ENCODE results near the gene MKRN3.

MKRN3 gene

DNA sequence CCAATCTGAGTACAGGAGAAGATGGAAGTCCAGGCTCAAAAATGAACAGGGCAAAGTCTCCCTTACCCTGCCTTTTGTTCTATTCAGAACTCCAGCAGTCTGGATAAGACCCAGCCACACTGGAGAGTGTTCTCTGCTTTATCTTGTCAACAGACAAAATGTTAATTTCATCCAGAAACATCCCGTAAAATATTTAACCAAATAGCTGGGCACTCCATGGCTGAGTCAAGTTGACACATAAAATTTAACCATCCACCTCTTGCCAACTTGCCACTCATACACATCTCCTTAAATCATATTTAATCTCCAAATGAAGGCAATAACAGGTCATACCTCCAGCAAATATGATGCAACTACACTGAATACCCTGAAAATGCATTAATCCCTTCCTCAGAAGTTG is 33.6 kb downstream of the MKRN3 start:
- H3K9me3 ChIP-seq (ENCODE audit: control extremely low read depth in 1 of 5, control insufficient read depth in 4 of 5, insufficient read depth in 2 of 5, low read depth in 1 of 5, low read length in 4 of 5): no peaks in the 10 kb centered on the region
- POLR2A ChIA-PET: no interaction called here
- CTCF ChIA-PET: no interaction called here
- H3K27ac ChIP-seq (ENCODE audit: insufficient read depth in 1 of 2, low read depth in 1 of 2, low read length in 2 of 2, poor library complexity in 1 of 2, severe bottlenecking in 2 of 2): no peak overlapping the region
- 56% methylated on average over 1 of the region's 1 CpG for WGBS (ENCODE audit: insufficient coverage)
- no peaks in the 10 kb centered on the region for H3K4me1 ChIP-seq (ENCODE audit: control extremely low read depth in 1 of 4, control insufficient read depth in 4 of 4, insufficient read depth in 4 of 4, low read length in 3 of 4)
- H3K4me3 ChIP-seq (ENCODE audit: control insufficient read depth in 1 of 7, extremely low read depth in 1 of 7, insufficient read depth in 4 of 7, low read depth in 2 of 7, low read length in 6 of 7): no peak overlapping the region
- no peak for DNase-seq
- peaks cover 0 to 2% (median 0%) of the 10 kb centered on the region in 5 experiments for H3K27me3 ChIP-seq (replicated peaks in 2 of 5; ENCODE audit: control insufficient read depth in 4 of 5, insufficient read depth in 5 of 5, low read length in 4 of 5)
- no peaks in the 10 kb centered on the region for H3K36me3 ChIP-seq (ENCODE audit: control insufficient read depth in 4 of 4, insufficient read depth in 4 of 4, low read length in 3 of 4)

DNA sequence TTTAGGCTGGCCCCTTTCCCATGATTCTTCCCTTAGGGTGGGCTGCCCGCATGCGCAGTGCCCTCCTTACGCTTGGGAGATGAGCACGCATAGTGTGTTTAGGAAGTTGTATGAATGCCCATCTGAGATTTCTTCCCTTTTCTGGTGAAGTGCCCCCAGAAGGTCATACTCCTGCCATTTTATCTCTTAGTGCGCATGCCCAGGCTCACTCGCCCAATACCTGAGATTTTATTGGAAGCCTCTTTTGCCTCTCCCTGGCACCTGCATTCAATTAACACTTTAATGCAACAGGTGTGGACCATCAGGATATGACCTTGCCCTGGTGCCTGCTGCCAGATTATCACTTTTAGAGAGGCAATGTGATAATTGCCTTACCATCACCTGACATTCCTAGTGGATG is 36.6 kb downstream of the MKRN3 start:
- Histone ChIP-seq H3K9me3 (ENCODE audit: control extremely low read depth in 1 of 5, control insufficient read depth in 4 of 5, insufficient read depth in 2 of 5, low read depth in 1 of 5, low read length in 4 of 5) (no peaks in the 10 kb centered on the region), H3K27ac (ENCODE audit: insufficient read depth in 1 of 2, low read depth in 1 of 2, low read length in 2 of 2, poor library complexity in 1 of 2, severe bottlenecking in 2 of 2) (no peak overlapping the region), H3K4me1 (ENCODE audit: control extremely low read depth in 1 of 4, control insufficient read depth in 4 of 4, insufficient read depth in 4 of 4, low read length in 3 of 4) (no peaks in the 10 kb centered on the region), H3K27me3 (replicated peaks in 2 of 5; ENCODE audit: control insufficient read depth in 4 of 5, insufficient read depth in 5 of 5, low read length in 4 of 5) (no peaks in the 10 kb centered on the region), H3K4me3 (ENCODE audit: control insufficient read depth in 1 of 7, extremely low read depth in 1 of 7, insufficient read depth in 4 of 7, low read depth in 2 of 7, low read length in 6 of 7) (no peak overlapping the region), H3K36me3 (ENCODE audit: control insufficient read depth in 4 of 4, insufficient read depth in 4 of 4, low read length in 3 of 4) (no peaks in the 10 kb centered on the region)
- 100% methylated on average over 2 of the region's 6 CpGs for WGBS (ENCODE audit: insufficient coverage)
- DNase-seq: no peak
- CTCF ChIA-PET: no interaction called here
- POLR2A ChIA-PET: no interaction called here

DNA sequence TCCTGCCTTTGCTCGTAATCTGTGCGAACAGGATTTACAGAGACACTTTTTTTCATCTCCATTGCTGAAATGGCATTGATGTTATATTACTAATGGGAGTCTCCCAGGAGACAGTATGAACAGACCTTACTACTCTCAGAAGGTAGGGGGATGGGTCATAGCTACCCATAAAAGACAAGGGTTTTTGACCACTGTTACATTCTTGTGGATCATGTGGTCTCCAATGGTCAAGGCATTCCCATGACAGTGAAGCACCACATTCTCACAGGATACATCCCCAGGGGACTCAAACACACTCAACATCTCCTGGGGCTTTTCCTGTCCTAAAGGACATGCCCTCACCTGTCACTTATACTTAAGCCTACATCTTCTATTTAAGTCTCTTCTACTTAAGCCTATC is 40.8 kb downstream of the MKRN3 start:
- no peaks in the 10 kb centered on the region for H3K36me3 ChIP-seq (ENCODE audit: control insufficient read depth in 4 of 4, insufficient read depth in 4 of 4, low read length in 3 of 4)
- H3K27me3 ChIP-seq (replicated peaks in 2 of 5; ENCODE audit: control insufficient read depth in 4 of 5, insufficient read depth in 5 of 5, low read length in 4 of 5): no peaks in the 10 kb centered on the region
- no CpG with 5 or more reads among the region's 2 CpGs for WGBS (ENCODE audit: insufficient coverage)
- H3K9me3 ChIP-seq (ENCODE audit: control extremely low read depth in 1 of 5, control insufficient read depth in 4 of 5, insufficient read depth in 2 of 5, low read depth in 1 of 5, low read length in 4 of 5): no peaks in the 10 kb centered on the region
- H3K4me3 ChIP-seq (ENCODE audit: control insufficient read depth in 1 of 7, extremely low read depth in 1 of 7, insufficient read depth in 4 of 7, low read depth in 2 of 7, low read length in 6 of 7): no peak overlapping the region
- DNase-seq: no peak
- H3K4me1 ChIP-seq (ENCODE audit: control extremely low read depth in 1 of 4, control insufficient read depth in 4 of 4, insufficient read depth in 4 of 4, low read length in 3 of 4): no peaks in the 10 kb centered on the region
- no peak overlapping the region for H3K27ac ChIP-seq (ENCODE audit: insufficient read depth in 1 of 2, low read depth in 1 of 2, low read length in 2 of 2, poor library complexity in 1 of 2, severe bottlenecking in 2 of 2)
- ChIA-PET CTCF (no interaction called here), POLR2A (no interaction called here)

DNA sequence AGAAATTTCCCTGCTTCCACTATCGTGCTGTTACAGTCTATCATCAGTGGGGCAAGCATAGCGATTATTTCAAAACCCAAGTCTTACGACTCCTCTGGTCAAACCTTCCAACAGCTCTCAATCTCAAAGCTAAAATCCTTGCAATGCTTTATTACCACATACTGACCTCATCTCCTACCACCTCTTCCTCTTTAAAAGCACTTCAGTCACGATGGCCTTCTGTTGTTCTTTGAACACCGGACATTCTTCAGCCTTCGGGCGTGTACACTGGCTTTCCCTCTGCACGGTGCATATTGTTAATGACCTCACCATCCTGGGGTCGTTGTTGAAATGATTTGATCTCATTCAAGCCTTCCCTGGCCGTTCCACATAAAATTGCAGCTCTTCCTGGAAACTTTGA is 51.1 kb downstream of the MKRN3 start:
- CTCF ChIA-PET: interaction anchor here (0.6 kb wide), 1 partner anchor 23 kb away, joined by 3 read pairs; no protein-coding TSS in a partner anchor
- H3K27me3 ChIP-seq (replicated peaks in 2 of 5; ENCODE audit: control insufficient read depth in 4 of 5, insufficient read depth in 5 of 5, low read length in 4 of 5): no peaks in the 10 kb centered on the region
- H3K4me3 ChIP-seq (ENCODE audit: control insufficient read depth in 1 of 7, extremely low read depth in 1 of 7, insufficient read depth in 4 of 7, low read depth in 2 of 7, low read length in 6 of 7): no peak overlapping the region
- DNase-seq: no peak
- H3K4me1 ChIP-seq (ENCODE audit: control extremely low read depth in 1 of 4, control insufficient read depth in 4 of 4, insufficient read depth in 4 of 4, low read length in 3 of 4): no peaks in the 10 kb centered on the region
- 86% methylated on average over 6 of the region's 10 CpGs for WGBS (ENCODE audit: insufficient coverage)
- peaks cover 0 to 3% (median 0%) of the 10 kb centered on the region in 5 experiments for H3K9me3 ChIP-seq (ENCODE audit: control extremely low read depth in 1 of 5, control insufficient read depth in 4 of 5, insufficient read depth in 2 of 5, low read depth in 1 of 5, low read length in 4 of 5)
- POLR2A ChIA-PET: no interaction called here
- no peaks in the 10 kb centered on the region for H3K36me3 ChIP-seq (ENCODE audit: control insufficient read depth in 4 of 4, insufficient read depth in 4 of 4, low read length in 3 of 4)
- no peak overlapping the region for H3K27ac ChIP-seq (ENCODE audit: insufficient read depth in 1 of 2, low read depth in 1 of 2, low read length in 2 of 2, poor library complexity in 1 of 2, severe bottlenecking in 2 of 2)
